Activated CD4-positive, CD25-positive, alpha-beta regulatory T cell (primary cell): ENCODE data around the gene SPRR5.

ENCODE experiments used
- DNase-seq, 4 experiments: peaks; one replicate each; lab custom pipeline; 2025; lab: John Stamatoyannopoulos, UW

Gene SPRR5

GRCh38 chr1:152983234-152983633 lies 36.2 kb downstream of the SPRR5 start:
- no peak for DNase-seq

- DNase-seq = no peak
These were observed 36.7 kb downstream of the SPRR5 start, which contains the start of gene SPRR1A for GRCh38 chr1:152983743-152984142. Gene SPRR1A (plus strand): TSS chr1:152984081. CDS start chr1:152985231, 1,150 bp downstream.

GRCh38 chr1:152986578-152986977 lies 39.6 kb downstream of the SPRR5 start:
- DNase-seq = no peak

- DNase-seq = no peak
These were observed 46.2 kb downstream of the SPRR5 start for GRCh38 chr1:152993186-152993585.

GRCh38 chr1:152995842-152996241 lies 48.8 kb downstream of the SPRR5 start:
- DNase-seq = no peak

GRCh38 chr1:152996633-152997400 lies 49.8 kb downstream of the SPRR5 start:
- no peak for DNase-seq

GRCh38 chr1:152997901-152998300 lies 50.9 kb downstream of the SPRR5 start:
- no peak for DNase-seq

GRCh38 chr1:152998476-152998875 lies 51.5 kb downstream of the SPRR5 start:
- DNase-seq = no peak
